SK-N-MC (cell line): ENCODE data around the gene POLD1.

ENCODE experiments used
- DNase-seq: peaks from one replicate; pipeline ENCODE4 v3.0.0-alpha.2; 2011; ENCODE audit warnings: low read depth, low spot score
- H3K27ac ChIP-seq: fragments of 200-600 bp; sonication (generic); 2 replicates; pipeline ENCODE4 v1.5.1; 2016; ENCODE audit warnings: mixed run types
- H3K36me3 ChIP-seq: fragments of 200-600 bp; sonication (generic); 2 replicates; pipeline ENCODE4 v1.6.1; 2017; ENCODE audit warnings: antibody characterized with exemption, low read length, mixed read lengths; ENCODE audit not compliant: insufficient read depth
- H3K4me3 ChIP-seq: fragments of 200-600 bp; sonication (generic); 2 replicates; pipeline ENCODE4 v1.5.1; 2016
- H3K9ac ChIP-seq: fragments of 200-600 bp; sonication (generic); 2 replicates; pipeline ENCODE4 v1.8.0; 2017; ENCODE audit warnings: mixed run types, mixed read lengths; ENCODE audit not compliant: insufficient read length
- H3K9me3 ChIP-seq: fragments of 200-600 bp; sonication (generic); 2 replicates; pipeline ENCODE4 v1.6.1; 2017; ENCODE audit warnings: low read depth, mild to moderate bottlenecking, antibody characterized with exemption, low read length, moderate library complexity, mixed read lengths
- EZH2 ChIP-seq: fragments of 200-600 bp; sonication (generic); IDR thresholded peaks from one replicate; pipeline ENCODE4 v1.6.1; 2017; ENCODE audit warnings: antibody characterized with exemption
- FOXP2 ChIP-seq: optimal IDR thresholded peaks from 2 replicates; pipeline ENCODE3; 2011; ENCODE audit warnings: mild to moderate bottlenecking, moderate library complexity; ENCODE audit not compliant: insufficient read depth; ENCODE audit errors: extremely low read length, control extremely low read depth
- POLR2AphosphoS5 ChIP-seq: IDR thresholded peaks from 2 replicates; pipeline ENCODE4 v1.6.1; 2012; ENCODE audit warnings: mild to moderate bottlenecking, low read depth, low read length, borderline replicate concordance

The POLD1 gene

GRCh38 chr19:50419022-50419579 is 35.0 kb downstream of the POLD1 start:
- H3K4me3 ChIP-seq, result no peak overlapping the region
- no peak for TF ChIP-seq POLR2AphosphoS5
- TF ChIP-seq EZH2, result no peak
- no peak for TF ChIP-seq FOXP2
- H3K9me3 ChIP-seq, result no peaks in the 10 kb centered on the region
- H3K27ac ChIP-seq, result no peak overlapping the region
- no peaks in the 10 kb centered on the region for H3K36me3 ChIP-seq
- H3K9ac ChIP-seq, result no peak overlapping the region
- DNase-seq, result no peak

- DNase-seq, result no peak
- Histone ChIP-seq H3K36me3 (no peaks in the 10 kb centered on the region), H3K9ac (no peak overlapping the region), H3K27ac (no peak overlapping the region), H3K9me3 (no peaks in the 10 kb centered on the region), H3K4me3 (no peak overlapping the region)
- TF ChIP-seq FOXP2, result no peak
- no peak for TF ChIP-seq EZH2
- no peak for TF ChIP-seq POLR2AphosphoS5
These were observed 35.5 kb downstream of the POLD1 start for GRCh38 chr19:50419580-50420035.

- no peak overlapping the region for H3K9ac ChIP-seq
- DNase-seq, result no peak
- TF ChIP-seq FOXP2 (no peak), EZH2 (no peak), POLR2AphosphoS5 (no peak)
- no peaks in the 10 kb centered on the region for H3K36me3 ChIP-seq
- H3K4me3 ChIP-seq, result no peak overlapping the region
- no peak overlapping the region for H3K27ac ChIP-seq
- no peaks in the 10 kb centered on the region for H3K9me3 ChIP-seq
These were observed 36.0 kb downstream of the POLD1 start for GRCh38 chr19:50420127-50420526.

GRCh38 chr19:50420808-50421207 is 36.7 kb downstream of the POLD1 start:
- Histone ChIP-seq H3K9me3 (no peaks in the 10 kb centered on the region), H3K27ac (no peak overlapping the region), H3K4me3 (no peak overlapping the region), H3K36me3 (no peaks in the 10 kb centered on the region), H3K9ac (no peak overlapping the region)
- DNase-seq, result no peak
- TF ChIP-seq POLR2AphosphoS5, result no peak

- no peak for DNase-seq
- no peak overlapping the region for H3K27ac ChIP-seq
- no peaks in the 10 kb centered on the region for H3K9me3 ChIP-seq
- H3K9ac ChIP-seq, result no peak overlapping the region
- no peaks in the 10 kb centered on the region for H3K36me3 ChIP-seq
- H3K4me3 ChIP-seq, result no peak overlapping the region
- no peak for TF ChIP-seq EZH2
- TF ChIP-seq FOXP2, result no peak
- TF ChIP-seq POLR2AphosphoS5, result no peak
These were observed 38.5 kb downstream of the POLD1 start for GRCh38 chr19:50422397-50423278.

GRCh38 chr19:50423279-50424113 is 39.3 kb downstream of the POLD1 start:
- Histone ChIP-seq H3K9me3 (no peaks in the 10 kb centered on the region), H3K27ac (no peak overlapping the region), H3K36me3 (no peaks in the 10 kb centered on the region), H3K9ac (no peak overlapping the region), H3K4me3 (no peak overlapping the region)
- TF ChIP-seq FOXP2 (no peak), EZH2 (no peak), POLR2AphosphoS5 (no peak)
- no peak for DNase-seq

- H3K27ac ChIP-seq, result no peak overlapping the region
- TF ChIP-seq EZH2 (no peak), POLR2AphosphoS5 (no peak), FOXP2 (no peak)
- no peak for DNase-seq
- H3K36me3 ChIP-seq, result no peaks in the 10 kb centered on the region
- no peak overlapping the region for H3K4me3 ChIP-seq
- H3K9me3 ChIP-seq, result no peaks in the 10 kb centered on the region
- no peak overlapping the region for H3K9ac ChIP-seq
These were observed 41.4 kb downstream of the POLD1 start for GRCh38 chr19:50425581-50425980.

- no peak overlapping the region for H3K9ac ChIP-seq
- DNase-seq, result no peak
- no peaks in the 10 kb centered on the region for H3K9me3 ChIP-seq
- peak overlapping the region; percentile 75 for H3K4me3 ChIP-seq
- no peak overlapping the region for H3K27ac ChIP-seq
- no peaks in the 10 kb centered on the region for H3K36me3 ChIP-seq
- TF ChIP-seq POLR2AphosphoS5, result no peak
- no peak for TF ChIP-seq EZH2
- TF ChIP-seq FOXP2, result no peak
These were observed 43.3 kb downstream of the POLD1 start for GRCh38 chr19:50427318-50427925.
